Activated CD4-positive, alpha-beta T cell treated with anti-CD3 and anti-CD28 coated beads, Interleukin-10, Interleukin-2, amounts not matched to agents 100 ng/mL and 50 ng/mL, durations not matched to agents 16 hours and 8 hours (primary cell): ENCODE data around the gene REM2.

Experiments used
- DNase-seq: peaks from one replicate; pipeline ENCODE4 v3.0.0-alpha.2; 2020

REM2 gene, protein sequence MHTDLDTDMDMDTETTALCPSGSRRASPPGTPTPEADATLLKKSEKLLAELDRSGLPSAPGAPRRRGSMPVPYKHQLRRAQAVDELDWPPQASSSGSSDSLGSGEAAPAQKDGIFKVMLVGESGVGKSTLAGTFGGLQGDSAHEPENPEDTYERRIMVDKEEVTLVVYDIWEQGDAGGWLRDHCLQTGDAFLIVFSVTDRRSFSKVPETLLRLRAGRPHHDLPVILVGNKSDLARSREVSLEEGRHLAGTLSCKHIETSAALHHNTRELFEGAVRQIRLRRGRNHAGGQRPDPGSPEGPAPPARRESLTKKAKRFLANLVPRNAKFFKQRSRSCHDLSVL

GRCh38 chr14:22883173-22883976 is at the start of gene REM2:
Gene REM2 (plus strand): TSS chr14:22883222. CDS start chr14:22883288, 66 bp downstream.
- DNase-seq: no peak

DNA sequence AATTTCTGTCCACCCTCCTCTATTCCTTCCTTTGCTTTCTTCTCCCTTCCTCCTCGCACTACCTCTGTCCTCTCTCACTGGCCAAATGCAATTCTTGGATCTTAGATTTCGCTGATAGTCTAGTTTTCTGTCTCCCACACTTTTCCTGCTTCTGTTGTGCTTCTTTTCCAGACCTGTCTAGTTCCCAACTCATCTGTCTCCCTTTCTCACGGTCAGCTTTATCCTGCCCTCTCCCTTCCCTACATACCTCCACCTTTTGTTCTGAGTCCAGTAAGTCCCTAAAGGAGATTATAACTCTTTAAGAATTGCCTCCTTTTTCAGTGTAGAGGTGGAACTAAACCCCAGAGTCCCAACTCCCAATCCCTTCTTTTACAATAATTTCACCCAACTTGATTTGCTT is 47.5 kb upstream of the REM2 start:
- no peak for DNase-seq

DNA sequence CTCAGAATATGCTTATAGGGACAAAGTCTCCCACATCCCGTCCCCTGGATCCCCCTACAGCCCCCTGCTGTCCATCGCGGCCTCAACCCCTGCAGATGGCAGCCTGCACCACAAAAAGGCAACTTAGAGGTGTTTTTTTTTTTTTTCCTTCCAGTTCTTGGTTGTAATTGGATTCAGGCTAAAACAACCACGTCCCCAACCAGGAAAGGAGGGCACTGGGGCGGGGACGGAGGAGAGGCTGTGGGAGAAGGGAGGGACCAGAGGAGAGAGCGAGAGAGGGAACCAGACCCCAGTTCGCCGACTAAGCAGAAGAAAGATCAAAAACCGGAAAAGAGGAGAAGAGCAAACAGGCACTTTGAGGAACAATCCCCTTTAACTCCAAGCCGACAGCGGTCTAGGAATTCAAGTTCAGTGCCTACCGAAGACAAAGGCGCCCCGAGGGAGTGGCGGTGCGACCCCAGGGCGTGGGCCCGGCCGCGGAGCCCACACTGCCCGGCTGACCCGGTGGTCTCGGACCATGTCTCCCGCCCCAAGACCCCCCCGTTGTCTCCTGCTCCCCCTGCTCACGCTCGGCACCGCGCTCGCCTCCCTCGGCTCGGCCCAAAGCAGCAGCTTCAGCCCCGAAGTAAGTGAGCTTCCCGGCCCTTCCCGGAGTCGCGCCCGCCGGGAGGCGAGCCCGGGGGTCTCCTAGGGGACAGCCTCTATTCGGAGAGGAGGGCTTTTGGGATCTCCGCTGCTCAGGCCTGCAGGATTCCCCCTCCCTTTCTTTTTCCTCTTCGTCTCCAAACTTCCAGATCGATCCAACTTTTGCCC is 46.5 kb upstream of the REM2 start, which contains the start of gene MMP14:
MMP14 (plus strand) TSS at position 285 of the 813 bp plus-strand sequence; CDS start at position 518, 233 bp downstream.
- DNase-seq: no peak

DNA sequence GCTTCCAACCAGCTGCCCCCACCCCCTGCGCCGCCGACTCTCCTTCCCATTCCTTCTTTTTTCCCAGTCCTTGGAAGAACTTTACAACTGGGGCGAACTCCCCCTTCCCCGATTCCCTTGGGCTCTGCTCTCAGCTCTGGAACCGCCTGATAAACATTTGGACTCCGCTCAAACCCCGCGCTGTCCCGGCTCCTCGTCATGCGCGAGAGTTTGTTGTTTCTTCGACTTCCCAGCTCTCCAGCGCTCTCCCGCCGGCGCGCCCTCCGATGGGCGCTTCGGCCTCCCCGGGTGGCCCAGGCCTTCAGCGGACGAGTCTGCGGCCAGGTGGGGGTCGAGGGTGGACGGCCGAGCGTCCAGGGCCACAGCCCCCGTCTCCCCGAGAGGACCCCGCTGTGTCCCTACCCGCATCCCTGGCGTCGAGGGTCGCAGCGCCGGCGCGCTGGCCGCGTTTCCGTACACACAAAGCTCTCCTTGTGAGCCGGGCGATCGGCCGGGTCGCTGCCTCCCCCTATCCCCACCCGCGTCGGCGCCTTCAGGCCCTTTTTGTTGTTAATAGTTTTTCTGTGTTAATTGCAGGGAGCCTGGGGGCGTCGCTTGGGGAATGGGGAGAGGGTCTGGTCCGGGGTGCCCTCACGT is 45.8 kb upstream of the REM2 start:
- DNase-seq: no peak

DNA sequence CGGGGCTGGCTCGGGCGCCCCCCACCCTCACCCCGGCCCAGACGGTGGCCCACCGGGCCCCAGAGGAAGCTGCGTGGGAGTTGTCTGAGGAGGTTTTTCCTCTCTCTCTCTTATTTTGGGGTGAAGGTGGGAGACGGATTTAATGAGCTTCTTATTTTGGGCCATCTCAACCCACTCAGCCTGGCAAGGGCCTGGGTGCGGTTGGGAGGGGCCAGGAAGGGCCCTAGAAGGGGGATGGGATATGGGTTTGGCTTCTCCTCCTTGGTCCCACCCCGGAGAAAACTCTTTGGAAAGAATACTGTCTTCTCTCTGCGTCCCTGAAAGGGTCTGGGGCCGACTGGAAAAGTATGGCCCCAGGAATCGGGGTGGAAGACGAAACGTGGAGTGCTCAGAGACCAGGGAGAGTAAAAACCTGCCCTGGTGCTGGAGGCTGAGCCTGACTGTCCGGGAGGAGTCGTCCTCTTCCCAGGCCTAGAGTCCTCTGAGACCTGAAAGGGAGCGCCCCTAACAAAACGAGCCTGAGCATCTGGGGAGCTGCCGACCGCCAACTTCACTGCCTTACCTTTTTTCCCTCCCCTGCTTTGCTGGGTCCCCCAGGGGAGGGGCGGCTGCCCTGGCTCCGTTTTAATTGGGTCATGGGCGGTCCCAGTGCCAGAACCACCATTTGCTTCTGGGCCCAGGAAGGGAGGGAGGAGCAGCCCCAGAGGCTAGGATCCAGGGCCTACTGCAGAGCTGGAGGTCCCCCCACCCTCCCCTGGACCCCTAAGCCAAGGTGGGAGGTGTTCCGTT is 45.1 kb upstream of the REM2 start:
- DNase-seq: no peak

GRCh38 chr14:22838631-22839041 is 44.4 kb upstream of the REM2 start:
- no peak for DNase-seq

DNA sequence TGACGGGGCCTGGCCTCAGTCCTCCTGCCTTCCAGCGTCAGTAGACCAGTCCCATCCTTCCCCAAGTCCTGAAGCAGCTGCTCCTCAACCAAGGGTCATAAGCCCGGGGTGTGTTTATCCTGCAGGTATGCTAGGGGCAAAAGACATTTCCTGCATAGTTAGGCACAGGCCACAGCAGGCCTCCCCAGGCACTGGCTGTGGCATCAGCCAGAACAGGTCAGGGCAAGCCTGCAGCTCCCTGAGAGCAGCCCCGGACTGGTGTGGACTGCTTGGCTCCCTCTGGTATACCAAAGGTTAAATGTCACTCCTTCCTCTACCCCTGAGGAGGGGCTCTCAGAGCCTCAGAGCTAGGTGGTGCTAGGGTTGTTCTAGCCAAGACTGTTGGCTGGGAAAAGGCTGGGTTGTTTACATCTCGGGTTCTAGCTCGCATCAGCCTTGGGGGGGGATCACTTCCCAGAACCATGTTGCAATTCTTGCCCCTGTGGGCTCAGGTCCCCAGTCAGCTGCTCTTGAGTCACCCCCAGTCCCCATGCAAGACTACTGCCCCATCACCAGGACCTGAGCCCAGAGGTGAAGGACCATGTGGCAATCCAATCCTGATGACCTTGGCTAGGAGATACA is 43.8 kb upstream of the REM2 start:
- no peak for DNase-seq

DNA sequence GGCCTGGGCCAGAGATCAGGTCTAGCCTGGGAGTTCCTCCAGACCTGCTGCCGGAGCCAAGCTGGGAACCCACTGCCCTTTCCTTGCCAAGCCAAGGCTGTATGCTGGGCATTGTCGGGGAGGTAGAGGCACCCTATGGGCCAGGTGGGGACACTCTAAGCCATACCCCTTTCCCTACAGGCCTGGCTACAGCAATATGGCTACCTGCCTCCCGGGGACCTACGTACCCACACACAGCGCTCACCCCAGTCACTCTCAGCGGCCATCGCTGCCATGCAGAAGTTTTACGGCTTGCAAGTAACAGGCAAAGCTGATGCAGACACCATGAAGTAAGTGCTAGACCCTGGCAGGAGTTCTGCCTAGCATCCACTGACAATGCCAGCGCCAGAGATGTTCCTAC is 41.7 kb upstream of the REM2 start:
- DNase-seq: no peak

DNA sequence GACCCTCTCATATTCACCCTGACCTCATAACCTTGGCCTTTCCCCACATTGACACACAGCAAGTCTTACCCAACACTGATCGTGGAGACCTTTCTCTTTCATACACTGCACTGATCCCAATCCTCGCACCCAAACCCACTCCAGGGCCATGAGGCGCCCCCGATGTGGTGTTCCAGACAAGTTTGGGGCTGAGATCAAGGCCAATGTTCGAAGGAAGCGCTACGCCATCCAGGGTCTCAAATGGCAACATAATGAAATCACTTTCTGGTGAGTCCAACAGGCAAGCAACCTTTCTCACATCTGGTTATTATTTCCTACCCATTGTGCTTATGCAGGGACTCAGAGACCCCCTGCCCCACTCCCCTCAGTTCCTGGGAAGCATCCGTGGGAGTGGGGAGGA is 41.3 kb upstream of the REM2 start:
- DNase-seq: no peak

- DNase-seq: no peak
Observed at GRCh38 chr14:22842211-22843122, 40.6 kb upstream of the REM2 start.

- DNase-seq: no peak
Observed at GRCh38 chr14:22843123-22843925, 39.7 kb upstream of the REM2 start.

DNA sequence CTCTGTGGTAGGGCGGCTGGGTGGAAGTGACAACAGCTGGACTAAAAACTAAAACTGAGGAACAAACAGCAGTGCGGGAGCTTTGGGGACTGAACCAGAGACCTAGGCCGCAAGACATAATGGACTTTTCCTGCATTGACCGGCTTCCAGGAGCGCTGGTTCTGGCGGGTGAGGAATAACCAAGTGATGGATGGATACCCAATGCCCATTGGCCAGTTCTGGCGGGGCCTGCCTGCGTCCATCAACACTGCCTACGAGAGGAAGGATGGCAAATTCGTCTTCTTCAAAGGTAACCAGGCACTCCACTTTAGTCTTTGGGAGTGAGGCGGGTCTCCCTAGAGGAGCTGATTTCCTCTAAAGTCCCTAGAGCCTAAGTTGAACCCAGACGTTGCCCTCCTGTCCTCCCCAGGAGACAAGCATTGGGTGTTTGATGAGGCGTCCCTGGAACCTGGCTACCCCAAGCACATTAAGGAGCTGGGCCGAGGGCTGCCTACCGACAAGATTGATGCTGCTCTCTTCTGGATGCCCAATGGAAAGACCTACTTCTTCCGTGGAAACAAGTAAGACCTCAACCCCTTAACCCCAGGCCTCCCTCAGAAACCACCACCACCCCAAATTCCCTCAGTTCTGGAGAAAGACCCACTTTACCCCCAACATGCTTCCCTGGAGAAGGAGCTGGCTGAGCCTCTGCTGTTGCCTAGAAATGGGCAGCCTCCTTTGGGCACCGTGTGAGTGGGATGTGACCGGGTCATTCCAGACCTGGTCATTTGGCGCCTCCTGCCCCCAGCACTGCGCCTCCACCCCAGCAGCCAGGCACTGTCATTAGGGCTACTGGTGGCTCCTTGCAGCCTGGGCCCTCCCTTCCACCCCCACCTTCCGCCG is 38.6 kb upstream of the REM2 start:
- DNase-seq: no peak

DNA sequence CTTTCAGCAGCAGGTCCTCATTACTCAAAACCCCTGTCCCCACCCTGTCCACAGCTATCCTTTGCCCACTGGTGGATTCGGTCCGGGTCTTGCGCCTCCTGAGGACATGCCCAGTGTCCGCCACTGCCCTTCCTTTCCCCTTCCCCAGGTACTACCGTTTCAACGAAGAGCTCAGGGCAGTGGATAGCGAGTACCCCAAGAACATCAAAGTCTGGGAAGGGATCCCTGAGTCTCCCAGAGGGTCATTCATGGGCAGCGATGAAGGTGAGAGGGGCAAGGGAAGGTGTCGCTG is 38.0 kb upstream of the REM2 start:
- no peak for DNase-seq

GRCh38 chr14:22845821-22846625 is 37.0 kb upstream of the REM2 start:
- no peak for DNase-seq

- no peak for DNase-seq
Observed at GRCh38 chr14:22846811-22847307, 36.2 kb upstream of the REM2 start.

DNA sequence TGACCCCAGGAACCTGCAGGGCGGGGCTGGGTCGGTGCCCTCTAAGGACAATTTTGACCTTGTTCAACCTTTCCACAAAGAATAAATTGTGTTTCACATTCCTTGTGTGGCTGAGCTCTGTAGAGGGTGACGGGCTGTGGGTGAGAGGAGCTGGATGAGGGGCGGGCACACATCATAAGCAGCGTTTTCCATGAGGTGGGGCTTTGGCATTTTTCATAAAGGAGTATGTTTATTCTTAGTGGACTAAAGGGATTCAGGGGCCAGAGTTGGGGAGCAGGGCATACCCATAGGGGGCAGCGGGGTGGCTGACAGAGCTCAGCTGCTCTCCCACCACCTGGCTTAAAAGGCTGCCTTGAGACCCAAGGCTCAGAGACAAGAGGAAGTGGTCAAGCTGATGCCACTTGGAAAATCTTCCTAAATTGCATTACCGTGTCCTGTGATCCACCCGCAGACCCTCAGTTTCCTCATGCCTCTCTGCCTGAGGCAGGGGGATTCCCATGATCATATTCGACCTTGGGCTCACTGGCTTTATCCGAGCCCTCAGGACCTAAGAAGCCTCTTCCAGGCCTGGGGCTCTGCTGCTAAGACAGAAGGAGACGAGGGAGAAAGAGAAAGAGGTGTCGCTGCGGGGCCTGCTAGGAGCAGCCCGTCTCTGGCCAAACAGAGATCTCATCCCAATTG is 35.2 kb upstream of the REM2 start:
- no peak for DNase-seq
